Spleen (tissue), 11 donors: ENCODE measurements around the gene BBIP1. TPM values are rescaled to one million over a fixed set of nuclear protein-coding genes. Genes with fewer than 3 reads are reported as not detected.

Source experiments
- DNase-seq: peaks from one replicate; pipeline ENCODE4 v3.0.0-alpha.2; 2020
- H3K27ac ChIP-seq, 8 donors: fragments of 200-600 bp; sonication (generic) in 7 of 8; 1 replicate in 4 of 8; 2 replicates in 4 of 8; pipeline versions ENCODE4 v1.5.0 to v1.8.0; 2016 to 2021; ENCODE audit warnings: inconsistent platforms in 4 of 8, mild to moderate bottlenecking in 4 of 8, moderate library complexity in 1 of 8
- H3K27me3 ChIP-seq, 7 donors: fragments of 200-600 bp; sonication (generic) in 6 of 7; replicated peaks in 1 of 7; 1 replicate in 4 of 7; 2 replicates in 3 of 7; pipeline versions ENCODE4 v1.5.0 to v1.8.0; 2016 to 2021; ENCODE audit warnings: inconsistent platforms in 3 of 7, mild to moderate bottlenecking in 1 of 7
- H3K36me3 ChIP-seq, 6 donors: fragments of 200-600 bp; sonication (generic) in 5 of 6; 1 replicate in 4 of 6; 2 replicates in 2 of 6; pipeline versions ENCODE4 v1.5.0 to v1.8.0; 2016 to 2021; ENCODE audit warnings: inconsistent platforms in 2 of 6
- H3K4me1 ChIP-seq, 6 donors: fragments of 200-600 bp; sonication (generic) in 5 of 6; 1 replicate in 3 of 6; 2 replicates in 3 of 6; pipeline versions ENCODE4 v1.5.0 to v1.8.0; 2016 to 2021; ENCODE audit warnings: inconsistent platforms in 3 of 6
- H3K4me3 ChIP-seq, 8 donors: fragments of 200-600 bp; sonication (generic) in 7 of 8; 1 replicate in 4 of 8; 2 replicates in 4 of 8; pipeline versions ENCODE4 v1.5.0 to v1.8.0; 2016 to 2021; ENCODE audit warnings: inconsistent platforms in 4 of 8, mild to moderate bottlenecking in 4 of 8, moderate library complexity in 2 of 8
- H3K9me3 ChIP-seq, 8 donors: fragments of 200-600 bp; sonication (generic) in 7 of 8; 1 replicate in 4 of 8; 2 replicates in 4 of 8; pipeline versions ENCODE4 v1.5.0 to v1.8.0; 2016 to 2021; ENCODE audit warnings: inconsistent platforms in 4 of 8
- CTCF ChIP-seq, 11 experiments: fragments of 200-600 bp in 7 of 11; fragments of 450-650 bp in 4 of 11; sonication (generic) in 4 of 11; IDR thresholded peaks in 8 of 11; conservative IDR thresholded peaks in 3 of 11; 1 replicate in 7 of 11; 2 replicates in 4 of 11; pipeline versions ENCODE4 v1.4.0 to v1.8.0; 2016 to 2021; ENCODE audit warnings: antibody characterized with exemption in 11 of 11, inconsistent platforms in 4 of 11, mild to moderate bottlenecking in 1 of 11
- POLR2A ChIP-seq, 3 donors: fragments of 450-650 bp; IDR thresholded peaks; one replicate each; pipeline ENCODE4 v1.5.1; 2017; ENCODE audit warnings: antibody characterized with exemption in 3 of 3, mild to moderate bottlenecking in 1 of 3
- POLR2AphosphoS5 ChIP-seq, 3 donors: sonication (generic); formaldehyde crosslinking; IDR thresholded peaks; one replicate each; pipeline ENCODE4 v1.5.1; 2017; ENCODE audit warnings: antibody characterized with exemption in 3 of 3
- WGBS, 5 donors: extraction: QIAGEN DNeasy Blood & Tissue Kit in 3 of 5; methylation state at CpG; one replicate each; pipeline versions ENCODE4 v1.1.5 to v1.1.7; 2013 to 2018; 5-methylcytosine and 5-hydroxymethylcytosine counted together
- intact Hi-C: fragments of 100-400 bp; cut with DNase I; formaldehyde crosslinking; loops from one replicate; pipeline ENCODE4 v1.15.0; 2023; ENCODE audit warnings: low total_unique reads
- polyA plus RNA-seq, 3 donors: library from polyadenylated mRNA; stranded (reverse); fragments of 200-250 nt; gene quantifications; one replicate each; pipeline ENCODE4 v1.2.1, GENCODE V29; 2013
- total RNA-seq, 7 donors: library from RNA; depleted of rRNA in 3 of 7; stranded (reverse); fragments of >200 nt in 3 of 7; fragmentation: NEBNext Ultra II Directional in 4 of 7; extraction: Animal tissue kit (Norgen Biotek cat#: 25700) in 4 of 7; gene quantifications; one replicate each; pipeline versions ENCODE4 v1.1.0 to v1.2.1, GENCODE V29; 2016 to 2021
- donor health status: healthy with polysubstance abuse.
- donor health status: DM: no; HTN: no; CAD: no; lungs with moderate emphysema.
- donor health status: DM: no; HTN: no; CAD: no.
- donor health status: Bipolar disorder and iron deficiency.
- donor health status: healthy.
- donor health status: DM: no; HTN: no; CAD: no.
- donor health status: DM: yes; HTN: yes; CAD: no.

BBIP1 gene
- total and polyA plus RNA-seq, 10 donors: 20.7 to 40.0 (median 27.1) TPM

- TF ChIP-seq POLR2AphosphoS5 (IDR thresholded peaks at IDR 0.05): no peak
- TF ChIP-seq POLR2A (IDR thresholded peaks at IDR 0.05): no peak
- TF ChIP-seq CTCF (IDR thresholded peaks at IDR 0.05 in 8 of 11, conservative IDR thresholded peaks at IDR 0.05 in 3 of 11): no peak
- no peaks in the 10 kb centered on the region for H3K27me3 ChIP-seq
- H3K27ac ChIP-seq: no peak overlapping the region
- intact Hi-C loops: no loop called here
- no peaks in the 10 kb centered on the region for H3K9me3 ChIP-seq
- no peak overlapping the region for H3K4me3 ChIP-seq
- H3K36me3 ChIP-seq: peaks cover 0 to 30% (median 3%) of the 10 kb centered on the region in 6 donors
- H3K4me1 ChIP-seq: peaks cover 0 to 47% (median 8%) of the 10 kb centered on the region in 6 donors
- 62 to 87% (median 73%) methylated on average over 4 of the region's 4 CpGs for WGBS, 5 donors
- no peak for DNase-seq
Measured at GRCh38 chr10:110951381-110951780, 32.4 kb upstream of the BBIP1 start.

- H3K27me3 ChIP-seq: no peaks in the 10 kb centered on the region
- TF ChIP-seq CTCF (IDR thresholded peaks at IDR 0.05 in 8 of 11, conservative IDR thresholded peaks at IDR 0.05 in 3 of 11): no peak
- TF ChIP-seq POLR2AphosphoS5 (IDR thresholded peaks at IDR 0.05): no peak
- no peak for TF ChIP-seq POLR2A (IDR thresholded peaks at IDR 0.05)
- no peak overlapping the region for H3K27ac ChIP-seq
- H3K9me3 ChIP-seq: peaks cover 0 to 9% (median 0%) of the 10 kb centered on the region in 8 donors
- H3K36me3 ChIP-seq: peaks cover 0 to 39% (median 3%) of the 10 kb centered on the region in 6 donors
- intact Hi-C loops: no loop called here
- no peak for DNase-seq
- H3K4me3 ChIP-seq: no peak overlapping the region
- H3K4me1 ChIP-seq: peaks cover 0 to 49% (median 21%) of the 10 kb centered on the region in 6 donors
- 72 to 95% (median 81%) methylated on average over 2 to 4 of the region's 4 CpGs for WGBS, 5 donors
Measured at GRCh38 chr10:110947061-110947595, 28.1 kb upstream of the BBIP1 start.

GRCh38 chr10:110946496-110946895, 27.5 kb upstream of the BBIP1 start:
- peaks cover 0 to 13% (median 0%) of the 10 kb centered on the region in 8 donors for H3K9me3 ChIP-seq
- H3K27ac ChIP-seq: no peak overlapping the region
- intact Hi-C loops: no loop called here
- H3K4me3 ChIP-seq: no peak overlapping the region
- WGBS, 5 donors: 95 to 100% (median 100%) methylated on average over 1 of the region's 1 CpG
- DNase-seq: no peak
- peaks cover 0 to 49% (median 21%) of the 10 kb centered on the region in 6 donors for H3K4me1 ChIP-seq
- H3K36me3 ChIP-seq: peaks cover 0 to 36% (median 3%) of the 10 kb centered on the region in 6 donors
- H3K27me3 ChIP-seq: no peaks in the 10 kb centered on the region
- TF ChIP-seq POLR2AphosphoS5 (IDR thresholded peaks at IDR 0.05) (no peak), CTCF (IDR thresholded peaks at IDR 0.05 in 8 of 11, conservative IDR thresholded peaks at IDR 0.05 in 3 of 11) (no peak), POLR2A (IDR thresholded peaks at IDR 0.05) (no peak)

GRCh38 chr10:110944792-110945396, 25.9 kb upstream of the BBIP1 start:
- DNase-seq: no peak
- no peak for TF ChIP-seq CTCF (IDR thresholded peaks at IDR 0.05 in 8 of 11, conservative IDR thresholded peaks at IDR 0.05 in 3 of 11)
- no peak for TF ChIP-seq POLR2AphosphoS5 (IDR thresholded peaks at IDR 0.05)
- TF ChIP-seq POLR2A (IDR thresholded peaks at IDR 0.05): no peak
- peaks cover 0 to 13% (median 0%) of the 10 kb centered on the region in 8 donors for H3K9me3 ChIP-seq
- H3K4me3 ChIP-seq: no peak overlapping the region
- 46 to 74% (median 55%) methylated on average over 5 of the region's 5 CpGs for WGBS, 5 donors
- H3K36me3 ChIP-seq: peaks cover 0 to 39% (median 8%) of the 10 kb centered on the region in 6 donors
- intact Hi-C loops: no loop called here
- H3K27ac ChIP-seq: no peak overlapping the region
- no peaks in the 10 kb centered on the region for H3K27me3 ChIP-seq
- H3K4me1 ChIP-seq: peaks cover 0 to 46% (median 21%) of the 10 kb centered on the region in 6 donors
